Esophagus (tissue), 2 donors: ENCODE results near the gene PUSL1. TPM values are rescaled to one million over a fixed set of nuclear protein-coding genes. Genes with fewer than 3 reads are reported as not detected.

ENCODE experiments used
- H3K27ac ChIP-seq, 2 donors: one replicate each; pipeline ENCODE4 v1.5.1; 2013; ENCODE audit warnings: low read depth in 2 of 2, mild to moderate bottlenecking in 2 of 2, inconsistent platforms in 1 of 2, low read length in 1 of 2, moderate library complexity in 1 of 2
- H3K27me3 ChIP-seq, 2 donors: one replicate each; pipeline ENCODE4 v1.6.1; 2013; ENCODE audit warnings: low read length in 2 of 2, control low read depth in 1 of 2, mild to moderate bottlenecking in 1 of 2; ENCODE audit not compliant: insufficient read depth in 2 of 2, control insufficient read depth in 1 of 2
- H3K36me3 ChIP-seq, 2 donors: one replicate each; pipeline ENCODE4 v1.6.1; 2013; ENCODE audit warnings: low read length in 1 of 2; ENCODE audit not compliant: control insufficient read depth in 2 of 2, insufficient read depth in 2 of 2
- H3K4me1 ChIP-seq, 2 donors: one replicate each; pipeline ENCODE4 v1.6.1; 2013; ENCODE audit warnings: low read length in 1 of 2; ENCODE audit not compliant: control insufficient read depth in 2 of 2, insufficient read depth in 2 of 2
- H3K4me3 ChIP-seq, 2 donors: one replicate each; pipeline ENCODE4 v1.5.1; 2013; ENCODE audit warnings: low read length in 2 of 2, mild to moderate bottlenecking in 2 of 2, low read depth in 1 of 2, moderate library complexity in 1 of 2
- H3K9me3 ChIP-seq, 2 donors: one replicate each; pipeline ENCODE4 v1.6.1; 2013; ENCODE audit warnings: mild to moderate bottlenecking in 2 of 2, low read depth in 1 of 2, low read length in 1 of 2, moderate library complexity in 1 of 2; ENCODE audit not compliant: control insufficient read depth in 2 of 2, insufficient read depth in 1 of 2
- WGBS, 2 donors: extraction: QIAGEN DNeasy Blood & Tissue Kit; methylation state at CpG; one replicate each; pipeline ENCODE4 v1.1.7; 2013; 5-methylcytosine and 5-hydroxymethylcytosine counted together
- polyA plus RNA-seq, 2 donors: library from polyadenylated mRNA; stranded (reverse); fragments of 200-250 nt; gene quantifications; one replicate each; pipeline ENCODE4 v1.2.3, GENCODE V29; 2013
- donor health status: healthy with polysubstance abuse.
- donor health status: Bipolar disorder and iron deficiency.

The PUSL1 gene
- polyA plus RNA-seq, 2 donors = 24.4 to 24.8 TPM

DNA sequence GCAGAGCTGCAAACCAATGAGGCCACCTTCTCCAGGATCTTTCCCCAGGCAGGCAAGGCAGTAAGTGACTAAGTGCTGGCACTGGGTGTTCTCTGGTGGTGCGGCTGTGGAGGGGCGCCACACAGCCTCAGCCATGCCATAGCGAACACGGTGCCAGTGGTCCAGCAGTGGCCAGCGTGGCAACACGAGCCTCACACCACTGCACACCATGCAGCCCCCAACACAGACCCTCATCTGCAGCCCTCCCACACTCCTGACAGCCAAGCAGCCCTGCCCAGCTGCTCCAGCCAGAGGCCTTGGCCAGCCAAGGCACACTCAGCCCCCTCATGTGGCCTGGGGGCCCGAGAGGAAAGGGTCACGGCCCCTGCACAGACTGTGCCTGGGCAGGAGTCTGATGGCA is 13.1 kb downstream of the PUSL1 start:
- WGBS, 2 donors = 86 to 88% methylated on average over 8 of the region's 8 CpGs
- Histone ChIP-seq H3K4me3 (no peak overlapping the region), H3K9me3 (no peaks in the 10 kb centered on the region), H3K4me1 (peaks cover 8 to 21% of the 10 kb centered on the region in 2 donors), H3K27ac (no peak overlapping the region), H3K36me3 (peaks cover 2 to 17% of the 10 kb centered on the region in 2 donors), H3K27me3 (no peaks in the 10 kb centered on the region)

DNA sequence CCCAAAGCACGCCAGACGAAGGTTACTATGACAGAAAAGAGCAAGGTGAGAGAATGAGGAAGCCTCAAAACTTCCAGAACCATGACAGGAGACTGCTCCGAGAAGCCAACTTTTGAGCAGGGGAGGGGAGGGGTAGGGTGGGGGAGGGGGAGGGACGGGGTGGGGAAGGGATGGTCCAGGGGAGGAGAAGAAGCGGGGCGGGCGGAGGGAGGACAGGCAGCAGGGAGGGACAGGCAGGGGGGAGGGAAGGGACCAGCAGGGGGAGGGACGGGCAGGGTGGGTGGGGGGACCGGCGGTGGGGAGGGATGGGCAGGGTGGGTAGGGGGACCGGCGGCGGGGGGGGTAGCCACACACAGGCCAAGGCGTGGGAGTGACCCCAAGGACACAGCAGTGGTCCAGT is 14.0 kb downstream of the PUSL1 start:
- Histone ChIP-seq H3K27ac (no peak overlapping the region), H3K27me3 (no peaks in the 10 kb centered on the region), H3K4me3 (no peak overlapping the region), H3K36me3 (peaks cover 5 to 26% of the 10 kb centered on the region in 2 donors), H3K9me3 (no peaks in the 10 kb centered on the region), H3K4me1 (peaks cover 8 to 21% of the 10 kb centered on the region in 2 donors)
- WGBS, 2 donors = 71 to 78% methylated on average over 7 to 13 of the region's 14 CpGs

DNA sequence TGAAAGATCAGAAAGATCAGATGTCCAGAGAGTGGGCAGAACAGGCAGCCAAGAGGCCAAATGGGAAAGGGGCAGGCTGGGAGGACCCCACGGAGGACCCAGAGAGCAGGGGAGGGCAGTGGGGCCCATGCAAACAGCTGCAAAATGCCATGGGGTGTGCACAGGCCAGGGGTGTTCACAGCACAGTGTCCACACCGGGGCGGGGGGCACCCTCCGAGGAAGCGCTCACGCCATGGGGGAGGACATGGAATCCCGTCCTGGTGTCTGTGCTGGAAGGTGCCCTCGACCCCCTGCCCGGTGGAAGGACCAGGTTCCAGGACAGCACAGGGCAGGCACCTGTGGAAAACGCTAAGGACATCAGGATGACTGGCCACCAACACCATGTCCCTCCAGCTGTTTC is 14.6 kb downstream of the PUSL1 start:
- Histone ChIP-seq H3K4me3 (no peak overlapping the region), H3K27ac (no peak overlapping the region), H3K9me3 (no peaks in the 10 kb centered on the region), H3K27me3 (no peaks in the 10 kb centered on the region), H3K4me1 (peaks cover 8 to 21% of the 10 kb centered on the region in 2 donors), H3K36me3 (peaks cover 5 to 30% of the 10 kb centered on the region in 2 donors)
- 84 to 86% methylated on average over 10 of the region's 10 CpGs for WGBS, 2 donors

DNA sequence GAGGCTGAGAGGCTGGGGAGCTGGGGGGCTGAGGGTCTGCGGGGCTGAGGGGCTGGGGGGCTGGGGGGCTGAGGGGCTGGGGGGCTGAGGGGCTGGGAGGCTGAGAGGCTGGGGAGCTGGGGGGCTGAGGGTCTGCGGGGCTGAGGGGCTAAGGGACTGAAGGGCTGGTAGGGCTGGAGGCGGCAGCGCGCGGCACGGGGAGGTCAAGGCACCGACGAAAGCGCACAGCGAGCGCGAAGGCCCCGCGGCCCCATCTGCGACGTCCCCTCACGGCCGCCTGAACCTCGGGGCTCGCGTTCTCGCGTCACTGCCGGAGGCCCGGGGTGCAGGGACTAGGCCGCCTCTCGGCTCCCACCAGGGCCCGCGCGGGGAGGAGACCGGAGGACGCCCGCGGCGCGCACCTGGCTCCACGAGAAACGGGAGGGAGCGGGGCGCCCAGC is 15.7 kb downstream of the PUSL1 start:
- peaks cover 8 to 16% of the 10 kb centered on the region in 2 donors for H3K4me1 ChIP-seq
- peak overlapping the region; percentile 76 to 84 for H3K4me3 ChIP-seq
- peak overlapping the region; percentile 67 to 90 for H3K27ac ChIP-seq
- WGBS, 2 donors = 0 to 1% methylated on average over 21 to 41 of the region's 41 CpGs
- H3K36me3 ChIP-seq = peaks cover 3 to 34% of the 10 kb centered on the region in 2 donors
- H3K9me3 ChIP-seq = no peaks in the 10 kb centered on the region
- no peaks in the 10 kb centered on the region for H3K27me3 ChIP-seq

DNA sequence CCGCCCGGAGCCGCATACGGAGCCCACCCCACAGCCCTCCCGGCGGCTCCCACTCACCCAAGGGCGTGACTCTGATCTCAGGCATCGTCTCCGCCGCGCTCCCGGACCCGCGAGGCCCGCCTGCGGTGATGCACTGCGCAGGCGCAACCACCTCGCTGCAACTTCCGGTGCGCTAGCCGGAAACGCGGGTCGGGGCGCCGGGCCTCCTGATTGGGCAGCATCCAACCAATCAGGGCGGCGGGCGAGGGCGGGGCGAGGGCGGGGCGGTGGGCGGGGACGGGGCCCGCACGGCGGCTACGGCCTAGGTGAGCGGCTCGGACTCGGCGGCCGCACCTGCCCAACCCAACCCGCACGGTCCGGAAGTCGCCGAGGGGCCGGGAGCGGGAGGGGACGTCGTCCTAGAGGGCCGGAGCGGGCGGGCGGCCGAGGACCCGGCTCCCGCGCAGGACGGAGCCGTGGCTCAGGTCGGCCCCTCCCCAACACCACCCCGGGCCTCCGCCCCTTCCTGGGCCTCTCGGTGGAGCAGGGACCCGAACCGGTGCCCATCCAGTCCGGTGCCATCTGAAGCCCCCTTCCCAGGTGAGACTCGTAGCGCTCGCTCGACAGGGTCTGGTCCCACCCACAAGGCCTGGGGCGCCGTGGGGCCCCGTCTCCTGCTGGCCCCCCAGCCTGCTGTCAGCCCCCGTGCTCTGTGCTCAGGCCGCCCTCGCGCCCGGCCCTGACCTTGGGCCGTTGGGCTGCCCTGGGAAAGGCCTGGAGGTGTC is 16.3 kb downstream of the PUSL1 start, which contains the start of the genes CPTP and INTS11:
CPTP (plus strand) TSS at position 279 of the 764 bp plus-strand sequence. CDS start 2,109 bp downstream, outside the sequence.
INTS11 (minus strand) TSS at position 137 of the 764 bp plus-strand sequence; CDS start at position 85, 52 bp downstream.
- Histone ChIP-seq H3K4me3 (peak within 1 kb of the TSS; percentile 80 to 84), H3K27me3 (no peaks in the 10 kb centered on the region), H3K27ac (peak within 1 kb of the TSS; percentile 83 to 95), H3K9me3 (peaks cover 0 to 5% of the 10 kb centered on the region in 2 donors), H3K36me3 (peaks cover 3 to 33% of the 10 kb centered on the region in 2 donors), H3K4me1 (peaks cover 8 to 22% of the 10 kb centered on the region in 2 donors)
- 0 to 3% methylated on average over 62 to 84 of the region's 84 CpGs for WGBS, 2 donors

- peaks cover 8 to 29% of the 10 kb centered on the region in 2 donors for H3K4me1 ChIP-seq
- peaks cover 3 to 30% of the 10 kb centered on the region in 2 donors for H3K36me3 ChIP-seq
- WGBS, 2 donors = 31 to 35% methylated on average over 16 of the region's 16 CpGs
- H3K27ac ChIP-seq = peak overlapping the region; percentile 83 to 95
- H3K9me3 ChIP-seq = peaks cover 0 to 5% of the 10 kb centered on the region in 2 donors
- no peaks in the 10 kb centered on the region for H3K27me3 ChIP-seq
- peak overlapping the region; percentile 80 to 84 for H3K4me3 ChIP-seq
Measured at GRCh38 chr1:1325288-1326074, 17.1 kb downstream of the PUSL1 start.

- H3K4me1 ChIP-seq = peaks cover 8 to 36% of the 10 kb centered on the region in 2 donors
- peak overlapping the region in 1 of 2 donors; percentile 95 for H3K27ac ChIP-seq
- WGBS, 2 donors = 55 to 58% methylated on average over 8 of the region's 8 CpGs
- H3K36me3 ChIP-seq = peaks cover 3 to 27% of the 10 kb centered on the region in 2 donors
- no peaks in the 10 kb centered on the region for H3K27me3 ChIP-seq
- peaks cover 0 to 5% of the 10 kb centered on the region in 2 donors for H3K9me3 ChIP-seq
- H3K4me3 ChIP-seq = peak overlapping the region; percentile 80 to 84
Measured at GRCh38 chr1:1326075-1326605, 17.7 kb downstream of the PUSL1 start.

DNA sequence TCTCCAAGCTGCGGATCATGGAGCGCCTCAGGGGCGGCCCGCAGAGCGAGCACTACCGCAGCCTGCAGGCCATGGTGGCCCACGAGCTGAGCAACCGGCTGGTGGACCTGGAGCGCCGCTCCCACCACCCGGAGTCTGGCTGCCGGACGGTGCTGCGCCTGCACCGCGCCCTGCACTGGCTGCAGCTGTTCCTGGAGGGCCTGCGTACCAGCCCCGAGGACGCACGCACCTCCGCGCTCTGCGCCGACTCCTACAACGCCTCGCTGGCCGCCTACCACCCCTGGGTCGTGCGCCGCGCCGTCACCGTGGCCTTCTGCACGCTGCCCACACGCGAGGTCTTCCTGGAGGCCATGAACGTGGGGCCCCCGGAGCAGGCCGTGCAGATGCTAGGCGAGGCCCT is 18.9 kb downstream of the PUSL1 start:
- WGBS, 2 donors = 91 to 92% methylated on average over 39 to 40 of the region's 40 CpGs
- peaks cover 8 to 44% of the 10 kb centered on the region in 2 donors for H3K4me1 ChIP-seq
- H3K27ac ChIP-seq = no peak overlapping the region
- H3K27me3 ChIP-seq = no peaks in the 10 kb centered on the region
- peaks cover 0 to 5% of the 10 kb centered on the region in 2 donors for H3K9me3 ChIP-seq
- H3K36me3 ChIP-seq = peaks cover 3 to 25% of the 10 kb centered on the region in 2 donors
- no peak overlapping the region for H3K4me3 ChIP-seq

- no peak overlapping the region for H3K4me3 ChIP-seq
- no peak overlapping the region for H3K27ac ChIP-seq
- peaks cover 0 to 5% of the 10 kb centered on the region in 2 donors for H3K9me3 ChIP-seq
- H3K27me3 ChIP-seq = no peaks in the 10 kb centered on the region
- H3K36me3 ChIP-seq = peaks cover 3 to 25% of the 10 kb centered on the region in 2 donors
- peaks cover 8 to 48% of the 10 kb centered on the region in 2 donors for H3K4me1 ChIP-seq
- WGBS, 2 donors = 78% methylated on average over 13 to 15 of the region's 15 CpGs
Measured at GRCh38 chr1:1328254-1328653, 19.9 kb downstream of the PUSL1 start.
